ENCODE data around the gene PRKCA.
A peak's percentile ranks its signal among the peaks of the same experiment; 100 is the strongest.

Gene PRKCA

GRCh38 chr17:66465701-66466100 is 163.3 kb downstream of the PRKCA start:
- TF ChIP-seq ZNF70 (CRISPR knock-in tag; IDR thresholded peaks at IDR 0.05) (no peak), ISL1 (CRISPR knock-in tag; IDR thresholded peaks at IDR 0.05) (no peak), CSRNP3 (CRISPR knock-in tag; IDR thresholded peaks at IDR 0.05) (no peak)
- no peak for ATAC-seq

DNA sequence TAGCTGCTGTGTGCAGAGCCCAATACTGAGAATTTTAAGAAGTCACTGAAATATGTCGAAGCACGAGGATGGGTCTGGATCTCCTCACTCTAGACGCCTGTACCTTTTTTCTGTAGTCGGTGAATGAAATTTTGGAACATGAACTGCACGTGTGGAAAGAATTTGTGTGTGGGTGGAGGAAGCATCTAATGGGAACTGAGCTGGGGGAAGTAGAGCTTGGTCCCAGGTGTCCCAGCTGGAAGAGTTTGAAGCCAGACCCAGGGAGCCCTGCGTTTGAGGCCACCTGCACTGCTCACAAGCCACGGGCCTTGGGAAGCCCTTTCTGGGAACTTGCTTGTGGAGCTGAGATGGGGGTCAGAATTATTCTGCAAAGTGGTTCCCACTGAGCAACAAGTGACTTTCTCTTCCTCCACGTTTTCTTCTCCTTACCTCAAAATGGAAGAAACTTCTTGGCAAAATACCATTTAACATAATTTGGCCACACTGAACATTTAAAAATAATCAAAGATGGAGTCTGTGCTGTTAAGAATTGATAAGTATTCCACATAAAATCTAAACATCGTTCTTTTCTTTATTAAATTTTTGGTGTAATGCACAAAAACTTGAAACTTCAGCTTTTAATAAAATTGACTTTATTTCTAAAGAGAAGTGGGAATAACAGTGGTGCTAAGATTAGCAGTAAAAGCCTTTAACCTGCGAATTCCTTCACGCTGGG is 163.8 kb downstream of the PRKCA start:
- 0 out of 3 replicates have a peak, but pooled peaks have one; percentile 1 for ATAC-seq
- TF ChIP-seq GLIS3 (CRISPR knock-in tag; IDR thresholded peaks at IDR 0.05), result no peak
- TF ChIP-seq SNAI2 (CRISPR knock-in tag; IDR thresholded peaks at IDR 0.05), result peak; percentile 86
- TF ChIP-seq PATZ1 (CRISPR knock-in tag; IDR thresholded peaks at IDR 0.05; ENCODE audit: borderline replicate concordance), result no peak
- 0 out of 2 replicates have a peak, but pooled peaks have one; percentile 33 for TF ChIP-seq TOX (CRISPR knock-in tag; IDR thresholded peaks at IDR 0.05; ENCODE audit: borderline replicate concordance)
- TF ChIP-seq ZFP30 (CRISPR knock-in tag; IDR thresholded peaks at IDR 0.05), result peak; percentile 19; the same call in 1 of the 2 replicates
- peak; percentile 12; the same call in 1 of the 2 replicates for TF ChIP-seq ZFP3 (CRISPR knock-in tag; IDR thresholded peaks at IDR 0.05)
- 0 out of 2 replicates have a peak, but pooled peaks have one; percentile 40 for TF ChIP-seq OSR1 (CRISPR knock-in tag; IDR thresholded peaks at IDR 0.05)
- peak; percentile 95 for TF ChIP-seq CSDC2 (CRISPR knock-in tag; IDR thresholded peaks at IDR 0.05)

DNA sequence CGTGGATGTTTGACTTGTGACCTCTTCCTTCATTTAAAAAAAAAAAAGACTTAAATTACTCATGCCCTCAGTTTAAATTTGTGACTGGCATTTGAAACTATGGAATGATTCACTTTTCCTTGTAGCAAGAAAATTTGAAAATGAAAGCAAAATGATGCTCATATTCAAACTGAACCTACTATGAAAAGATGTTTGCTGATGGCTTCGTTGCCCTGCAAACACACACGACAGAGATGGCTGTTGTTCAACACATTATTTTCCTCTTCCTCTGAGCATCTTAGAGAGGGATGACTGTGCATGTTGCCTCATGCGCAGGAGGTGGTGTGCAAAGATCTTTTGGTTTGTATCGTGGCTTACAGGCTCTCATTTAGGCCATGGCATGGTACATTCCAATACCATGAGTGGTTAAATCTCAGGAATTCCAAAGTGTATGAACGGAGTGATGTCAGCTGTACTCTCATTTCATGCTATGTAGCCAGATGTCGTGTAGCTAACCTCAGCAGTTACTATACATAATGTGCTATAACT is 164.5 kb downstream of the PRKCA start:
- peak; percentile 91 for ATAC-seq
- TF ChIP-seq ISL1 (CRISPR knock-in tag; IDR thresholded peaks at IDR 0.05) (peak; percentile 71), TOX (CRISPR knock-in tag; IDR thresholded peaks at IDR 0.05; ENCODE audit: borderline replicate concordance) (no peak), GLIS3 (CRISPR knock-in tag; IDR thresholded peaks at IDR 0.05) (no peak), ZNF70 (CRISPR knock-in tag; IDR thresholded peaks at IDR 0.05) (no peak), ZNF565 (CRISPR knock-in tag; conservative IDR thresholded peaks at IDR 0.05; ENCODE audit: low read depth) (no peak), PATZ1 (CRISPR knock-in tag; IDR thresholded peaks at IDR 0.05; ENCODE audit: borderline replicate concordance) (no peak), ZNF8 (CRISPR knock-in tag; IDR thresholded peaks at IDR 0.05) (no peak), ZFP3 (CRISPR knock-in tag; IDR thresholded peaks at IDR 0.05) (no peak), PPARA (CRISPR knock-in tag; IDR thresholded peaks at IDR 0.05; ENCODE audit: borderline replicate concordance) (no peak)
- TF ChIP-seq, protein P1, sequence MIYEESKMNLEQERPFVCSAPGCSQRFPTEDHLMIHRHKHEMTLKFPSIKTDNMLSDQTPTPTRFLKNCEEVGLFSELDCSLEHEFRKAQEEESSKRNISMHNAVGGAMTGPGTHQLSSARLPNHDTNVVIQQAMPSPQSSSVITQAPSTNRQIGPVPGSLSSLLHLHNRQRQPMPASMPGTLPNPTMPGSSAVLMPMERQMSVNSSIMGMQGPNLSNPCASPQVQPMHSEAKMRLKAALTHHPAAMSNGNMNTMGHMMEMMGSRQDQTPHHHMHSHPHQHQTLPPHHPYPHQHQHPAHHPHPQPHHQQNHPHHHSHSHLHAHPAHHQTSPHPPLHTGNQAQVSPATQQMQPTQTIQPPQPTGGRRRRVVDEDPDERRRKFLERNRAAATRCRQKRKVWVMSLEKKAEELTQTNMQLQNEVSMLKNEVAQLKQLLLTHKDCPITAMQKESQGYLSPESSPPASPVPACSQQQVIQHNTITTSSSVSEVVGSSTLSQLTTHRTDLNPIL (CRISPR knock-in tag; IDR thresholded peaks at IDR 0.05; ENCODE audit: low read depth), result peak; percentile 72; the same call in 1 of the 2 replicates

DNA sequence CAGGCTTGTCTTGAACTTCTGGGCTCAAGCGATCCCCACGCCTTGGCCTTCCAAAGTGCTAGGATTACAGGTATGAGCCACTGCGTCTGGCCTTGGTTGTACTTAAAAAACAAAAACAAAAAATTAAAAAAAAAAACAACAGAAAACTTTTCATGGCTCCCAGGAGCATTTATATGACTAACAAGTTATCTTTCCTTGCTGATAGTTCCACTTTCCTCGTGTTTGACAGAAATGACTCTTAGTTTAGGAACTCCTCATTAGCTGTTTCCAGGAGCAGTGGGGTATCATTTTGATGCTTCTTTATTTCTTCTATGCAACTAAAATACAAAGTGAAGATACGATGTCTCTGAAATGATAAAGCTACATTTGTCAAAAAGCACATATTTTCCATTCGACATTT is 165.4 kb downstream of the PRKCA start:
- no peak for ATAC-seq
- TF ChIP-seq ZFP3 (CRISPR knock-in tag; IDR thresholded peaks at IDR 0.05) (no peak), ZFP30 (CRISPR knock-in tag; IDR thresholded peaks at IDR 0.05) (no peak), BACH2 (CRISPR knock-in tag; IDR thresholded peaks at IDR 0.05; ENCODE audit: borderline replicate concordance) (no peak), ARNTL (CRISPR knock-in tag; IDR thresholded peaks at IDR 0.05; ENCODE audit: borderline replicate concordance, low read depth) (no peak)
